HepG2 (cell line): ENCODE measurements around the gene ACER3.

ENCODE experiments used
- ATF7 ChIP-seq, 2 experiments: fragments of 450-650 bp in 1 of 2; sonication (generic) in 1 of 2; formaldehyde crosslinking in 1 of 2; IDR thresholded peaks; 2 replicates each; pipeline versions ENCODE4 v1.4.0 to v1.6.1; 2016 to 2020; ENCODE audit warnings: antibody characterized with exemption in 1 of 2, mild to moderate bottlenecking in 1 of 2, missing genetic modification reagents in 1 of 2
- STAT5B ChIP-seq: sonication (generic); formaldehyde crosslinking; IDR thresholded peaks from 2 replicates; pipeline ENCODE4 v1.4.0; 2020; ENCODE audit warnings: missing genetic modification reagents
- ZNF331 ChIP-seq: sonication (generic); formaldehyde crosslinking; IDR thresholded peaks from 2 replicates; pipeline ENCODE4 v1.4.0; 2020; ENCODE audit warnings: missing genetic modification reagents
- ZNF337 ChIP-seq: sonication (generic); formaldehyde crosslinking; IDR thresholded peaks from 2 replicates; pipeline ENCODE4 v1.5.1; 2020; ENCODE audit warnings: missing genetic modification reagents, low read depth, mild to moderate bottlenecking, borderline replicate concordance
- ZNF503 ChIP-seq: sonication (generic); formaldehyde crosslinking; IDR thresholded peaks from 2 replicates; pipeline ENCODE4 v1.4.0; 2020; ENCODE audit warnings: missing genetic modification reagents
- TF ChIP-seq, protein P1 (sequence below): sonication (generic); formaldehyde crosslinking; IDR thresholded peaks from 2 replicates; pipeline ENCODE4 v1.4.0; 2020; ENCODE audit warnings: low read depth, mild to moderate bottlenecking, missing genetic modification reagents

GRCh38 chr11:77030834-77031414, 170.2 kb downstream of the ACER3 start:
- TF ChIP-seq ATF7 (IDR thresholded peaks at IDR 0.05) (no peak), ATF7 (CRISPR knock-in tag; IDR thresholded peaks at IDR 0.05) (no peak), STAT5B (CRISPR knock-in tag) (no peak), ZNF503 (CRISPR knock-in tag) (no peak), ZNF331 (CRISPR knock-in tag) (no peak), ZNF337 (CRISPR knock-in tag) (no peak)
- TF ChIP-seq, protein P1, sequence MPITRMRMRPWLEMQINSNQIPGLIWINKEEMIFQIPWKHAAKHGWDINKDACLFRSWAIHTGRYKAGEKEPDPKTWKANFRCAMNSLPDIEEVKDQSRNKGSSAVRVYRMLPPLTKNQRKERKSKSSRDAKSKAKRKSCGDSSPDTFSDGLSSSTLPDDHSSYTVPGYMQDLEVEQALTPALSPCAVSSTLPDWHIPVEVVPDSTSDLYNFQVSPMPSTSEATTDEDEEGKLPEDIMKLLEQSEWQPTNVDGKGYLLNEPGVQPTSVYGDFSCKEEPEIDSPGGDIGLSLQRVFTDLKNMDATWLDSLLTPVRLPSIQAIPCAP, result no peak
